Stimulated activated CD8-positive, alpha-beta memory T cell treated with anti-CD3 and anti-CD28 coated beads, Interleukin-2, amount 100 ng/mL, for 48 hours (primary cell): ENCODE measurements around the gene HLA-E.
A peak's percentile ranks its signal among the peaks of the same experiment; 100 is the strongest.
"Not testable (repeated sequence)": the region's sequence is repeated elsewhere in the genome, so short reads cannot be mapped to it uniquely, and the experiment has no call there.

ENCODE experiments used
- DNase-seq, 2 donors: peaks; one replicate each; pipeline ENCODE4 v3.0.0-alpha.2; 2020; ENCODE audit warnings: low read depth in 2 of 2

The HLA-E gene

DNA sequence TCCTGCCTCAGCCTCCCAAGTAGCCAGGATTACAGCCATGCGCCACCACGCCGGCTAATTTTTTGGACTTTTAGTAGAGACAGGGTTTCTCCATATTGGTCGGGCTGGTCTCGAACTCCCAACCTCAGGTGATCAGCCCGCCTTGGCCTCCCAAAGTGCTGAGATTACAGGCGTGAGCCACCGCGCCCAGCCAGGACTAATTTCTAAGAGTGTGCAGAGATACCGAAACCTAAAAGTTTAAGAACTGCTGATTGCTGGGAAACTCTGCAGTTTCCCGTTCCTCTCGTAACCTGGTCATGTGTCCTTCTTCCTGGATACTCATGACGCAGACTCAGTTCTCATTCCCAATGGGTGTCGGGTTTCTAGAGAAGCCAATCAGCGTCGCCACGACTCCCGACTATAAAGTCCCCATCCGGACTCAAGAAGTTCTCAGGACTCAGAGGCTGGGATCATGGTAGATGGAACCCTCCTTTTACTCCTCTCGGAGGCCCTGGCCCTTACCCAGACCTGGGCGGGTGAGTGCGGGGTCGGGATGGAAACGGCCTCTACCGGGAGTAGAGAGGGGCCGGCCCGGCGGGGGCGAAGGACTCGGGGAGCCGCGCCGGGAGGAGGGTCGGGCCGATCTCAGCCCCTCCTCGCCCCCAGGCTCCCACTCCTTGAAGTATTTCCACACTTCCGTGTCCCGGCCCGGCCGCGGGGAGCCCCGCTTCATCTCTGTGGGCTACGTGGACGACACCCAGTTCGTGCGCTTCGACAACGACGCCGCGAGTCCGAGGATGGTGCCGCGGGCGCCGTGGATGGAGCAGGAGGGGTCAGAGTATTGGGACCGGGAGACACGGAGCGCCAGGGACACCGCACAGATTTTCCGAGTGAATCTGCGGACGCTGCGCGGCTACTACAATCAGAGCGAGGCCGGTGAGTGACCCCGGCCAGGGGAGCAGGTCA is at the start of gene HLA-E:
TSS of gene HLA-E (plus strand) at position 429 of the 945 bp plus-strand sequence. CDS start at position 452, 23 bp downstream.
- peak; percentile 62 to 74 for DNase-seq

DNA sequence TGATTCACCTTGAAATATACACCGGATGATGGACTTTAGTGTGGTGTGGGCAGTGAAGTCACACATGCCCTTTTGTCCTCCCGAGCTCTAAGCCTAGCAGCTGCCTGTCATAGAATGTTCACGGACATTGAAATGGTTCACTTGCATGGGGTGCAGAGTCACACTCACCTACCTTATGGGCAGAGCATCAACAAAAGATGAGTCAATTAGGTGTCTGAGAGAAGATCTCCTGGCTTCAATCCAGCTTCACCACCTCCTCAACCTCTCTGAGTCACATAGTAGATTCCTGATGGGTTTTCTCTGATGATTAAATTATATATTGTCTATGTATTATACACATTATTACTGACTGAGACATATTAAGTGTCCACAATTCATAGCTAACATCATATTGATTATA is 48.1 kb upstream of the HLA-E start:
- DNase-seq: no peak

DNA sequence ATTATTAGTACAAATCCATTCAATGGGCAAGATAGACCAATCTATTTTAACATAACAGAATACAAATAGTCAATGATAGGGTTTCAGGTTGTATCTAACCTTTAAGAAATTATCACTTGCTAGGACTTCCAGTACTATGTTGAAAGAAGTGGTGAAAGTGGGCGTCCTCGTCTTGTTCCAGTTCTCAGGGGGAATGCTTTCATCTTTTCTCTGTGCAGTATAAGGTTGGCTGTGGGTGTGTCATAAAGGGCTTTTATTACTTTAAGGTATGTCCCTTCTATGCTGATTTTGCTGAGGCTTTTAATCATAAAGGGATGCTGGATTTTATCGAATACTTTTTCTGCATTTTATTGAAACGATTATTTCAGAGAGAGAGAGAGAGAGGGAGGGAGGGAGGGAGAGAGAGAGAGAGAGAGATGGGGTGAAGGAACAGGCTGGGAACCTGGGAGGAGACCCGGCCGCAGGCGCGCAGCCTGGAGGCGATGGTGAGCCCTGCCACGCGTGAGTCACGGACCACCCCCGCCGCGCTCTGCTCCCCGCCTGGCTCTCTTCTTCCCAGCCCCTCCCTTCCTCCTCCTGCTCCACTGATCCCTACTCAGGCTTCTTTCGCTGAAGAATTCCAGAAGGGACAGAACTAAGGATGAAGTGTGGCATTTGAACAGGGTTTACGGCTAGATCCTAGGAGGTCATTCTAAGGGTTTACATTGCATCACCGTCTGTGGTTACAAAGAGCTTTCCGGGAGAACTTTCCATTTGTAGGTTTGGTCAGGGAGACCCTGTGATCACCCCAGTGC is 45.5 kb upstream of the HLA-E start:
- no peak for DNase-seq

DNA sequence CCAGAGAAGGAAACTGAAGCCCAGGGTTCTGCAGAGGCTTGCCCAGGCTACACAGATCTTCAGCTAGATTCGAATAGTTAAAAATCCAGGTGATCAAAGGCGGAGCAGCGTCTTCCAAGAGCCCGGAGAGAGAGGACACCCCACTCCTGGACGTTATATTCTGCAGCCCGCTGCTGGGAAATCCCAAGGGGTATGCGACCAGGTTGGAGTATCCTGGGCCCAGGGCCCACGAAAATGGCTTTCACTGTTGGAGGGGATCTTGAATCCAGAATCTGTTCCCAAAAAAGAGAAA is 44.9 kb upstream of the HLA-E start:
- DNase-seq: no peak

DNA sequence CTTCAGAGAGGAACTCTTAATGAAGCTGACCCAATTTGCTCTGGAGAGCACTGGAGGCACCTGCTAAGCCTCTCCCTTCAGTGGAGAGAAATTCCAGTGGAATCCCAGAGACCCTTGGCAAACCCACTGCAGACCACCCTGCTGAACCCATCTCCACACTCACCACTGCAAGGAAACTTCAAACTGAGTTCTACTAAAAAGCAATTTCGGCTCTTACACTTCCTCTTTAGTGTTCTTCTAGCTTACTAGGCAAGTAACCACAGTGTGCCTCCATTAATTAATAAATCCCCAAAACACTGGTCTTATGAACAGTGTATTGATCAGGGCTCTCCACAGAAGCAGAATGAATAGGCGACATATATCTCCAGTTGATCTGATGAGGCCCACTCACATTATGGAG is 43.0 kb upstream of the HLA-E start:
- no peak for DNase-seq

DNA sequence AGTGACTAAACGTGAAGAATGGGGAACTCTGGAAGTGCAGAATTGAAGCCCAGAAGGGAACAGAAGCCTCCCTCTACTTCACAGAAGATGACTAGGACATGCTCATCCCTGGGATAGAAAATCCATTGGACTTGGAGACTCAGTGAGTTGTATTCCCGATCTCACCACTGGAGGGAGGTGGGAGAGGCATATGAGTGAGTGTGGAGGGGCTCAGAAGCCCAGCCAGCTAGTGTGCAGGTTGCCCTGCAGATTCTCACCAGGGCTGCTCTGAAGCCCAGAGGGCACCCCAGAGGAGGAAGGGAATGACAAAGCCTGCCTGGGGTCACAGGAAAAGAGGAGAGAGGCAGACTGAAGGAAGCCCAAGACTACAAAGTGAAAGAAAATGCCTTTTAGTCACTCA is 42.1 kb upstream of the HLA-E start:
- no peak for DNase-seq

DNA sequence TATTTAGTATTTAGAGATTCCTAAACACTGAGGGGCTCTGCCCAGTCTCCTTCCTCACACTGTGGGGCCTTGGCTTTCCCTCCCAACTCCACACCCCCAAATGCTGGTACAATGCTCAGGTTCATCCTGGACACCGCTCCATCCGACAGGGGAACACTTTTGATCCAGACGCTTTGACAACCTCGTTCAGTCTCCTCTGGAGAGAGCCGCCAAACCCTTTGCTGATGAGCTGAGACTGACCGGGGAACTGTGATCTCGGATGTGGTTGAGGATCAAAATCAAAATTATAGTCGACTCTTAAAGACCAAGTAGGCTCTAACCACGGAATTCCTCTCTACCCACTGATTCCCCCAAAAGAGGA is 38.8 kb upstream of the HLA-E start:
- no peak for DNase-seq

DNA sequence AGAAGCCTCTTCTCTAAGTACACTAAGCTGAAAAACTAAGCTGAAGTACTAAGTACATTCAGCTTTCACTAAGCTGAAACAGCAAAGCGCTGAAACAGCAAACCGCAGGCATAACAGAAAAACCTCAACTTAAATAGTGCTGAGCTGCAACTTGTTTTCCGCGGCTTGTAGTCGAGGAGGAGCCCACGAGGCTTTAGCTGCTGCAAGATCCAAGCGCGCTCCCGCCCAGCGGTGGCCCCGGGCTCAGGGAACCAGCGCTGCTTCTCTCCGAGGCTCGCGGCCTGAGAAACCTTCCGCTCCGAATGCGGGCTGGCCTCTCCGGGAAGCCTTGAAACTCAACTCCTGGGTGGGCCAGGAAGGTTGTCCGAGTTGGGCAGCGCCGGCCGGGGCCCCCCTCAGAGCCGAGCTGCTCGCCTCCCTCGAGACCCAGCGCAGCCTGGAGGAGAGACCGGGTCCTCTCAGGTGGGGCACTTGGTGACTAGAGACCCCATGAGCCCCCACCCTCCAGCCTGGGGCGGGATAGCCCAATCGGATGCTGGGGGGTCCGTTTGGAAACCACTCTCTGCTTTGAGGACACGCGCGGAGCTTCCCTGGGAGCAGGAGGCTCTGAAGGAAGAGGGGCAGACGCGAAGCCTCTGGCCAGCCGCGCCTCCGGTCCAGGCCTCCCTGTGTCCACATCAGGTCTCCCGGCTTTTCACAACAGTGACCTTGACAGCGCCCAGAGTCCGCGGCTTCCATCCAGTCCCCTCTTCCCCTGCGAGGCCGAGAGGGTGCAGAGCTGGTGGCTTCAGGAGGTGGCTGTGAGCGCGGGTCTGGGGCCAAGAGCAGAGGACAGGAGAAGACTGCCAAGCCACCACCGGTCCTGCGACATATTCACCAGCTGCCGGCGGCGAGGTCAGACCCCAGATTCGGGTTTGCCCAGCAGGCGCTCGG is 38.1 kb upstream of the HLA-E start:
- DNase-seq: peak; percentile 22 to 24

DNA sequence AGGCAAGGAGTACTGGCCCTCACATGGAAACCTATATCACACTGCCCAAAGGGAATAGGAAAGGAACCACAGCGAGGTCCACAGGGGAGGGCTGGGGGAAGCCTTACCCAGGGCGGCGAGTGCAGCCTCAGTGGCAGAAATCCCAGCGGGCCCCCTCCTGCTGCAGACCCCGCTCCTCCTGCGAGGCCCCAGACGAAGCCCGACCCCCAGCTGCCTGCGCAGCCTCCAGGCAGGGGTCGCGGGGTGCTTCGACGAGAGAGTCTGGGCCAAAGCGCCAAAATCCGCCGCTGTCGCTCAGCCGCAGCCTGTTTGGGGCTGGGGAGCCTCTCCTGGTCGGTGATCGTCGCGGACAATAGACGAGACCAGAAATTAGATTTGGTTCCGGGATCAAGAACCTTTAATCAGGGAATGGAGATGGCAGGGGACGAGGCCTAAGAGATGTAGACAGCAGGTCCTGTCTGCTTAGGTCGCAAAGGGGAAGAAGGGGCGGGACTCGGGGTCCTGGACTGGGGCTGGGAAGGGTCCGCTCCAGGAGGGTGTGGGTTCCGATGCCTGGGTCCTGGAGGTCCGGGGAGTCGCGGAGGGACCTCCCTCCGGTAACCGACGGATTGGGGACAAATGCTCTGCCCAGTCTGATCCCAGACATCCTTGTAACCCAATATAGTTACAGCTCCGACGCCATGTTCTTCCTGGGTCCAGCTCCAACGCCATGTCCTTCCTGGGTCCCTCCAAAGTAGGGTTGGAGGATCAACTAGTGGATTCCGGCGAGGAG is 36.4 kb upstream of the HLA-E start:
- no peak for DNase-seq

DNA sequence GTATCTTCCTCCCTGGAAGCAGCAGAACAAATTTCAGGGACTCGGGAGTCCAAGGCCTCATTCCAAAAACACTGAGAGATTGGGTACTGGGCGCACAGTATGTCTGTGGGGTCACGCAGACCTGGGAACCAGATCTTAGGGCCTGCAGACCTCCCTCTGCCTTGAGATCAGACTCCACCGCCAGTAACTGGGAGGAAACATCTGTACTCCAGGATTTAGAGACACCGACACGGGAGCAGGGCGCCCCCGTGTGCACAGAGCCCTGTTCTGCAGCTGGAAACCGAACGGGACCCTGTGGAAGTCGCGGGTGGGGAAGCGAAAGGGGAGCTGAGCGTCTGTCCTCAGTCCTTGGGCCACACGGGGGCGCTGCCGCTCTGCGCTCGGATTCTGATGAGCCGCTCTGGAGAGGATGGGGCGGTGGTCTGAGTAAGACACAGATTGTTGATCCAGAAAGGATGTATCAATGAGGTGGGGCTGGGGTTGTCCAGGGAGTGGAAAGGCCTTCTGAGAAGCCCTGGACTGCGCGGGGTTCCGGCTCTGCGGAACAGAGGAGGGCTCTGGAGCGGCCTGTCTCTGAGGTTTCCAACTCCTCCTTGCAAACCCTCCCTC is 35.7 kb upstream of the HLA-E start:
- DNase-seq: peak; percentile 80 to 84

DNA sequence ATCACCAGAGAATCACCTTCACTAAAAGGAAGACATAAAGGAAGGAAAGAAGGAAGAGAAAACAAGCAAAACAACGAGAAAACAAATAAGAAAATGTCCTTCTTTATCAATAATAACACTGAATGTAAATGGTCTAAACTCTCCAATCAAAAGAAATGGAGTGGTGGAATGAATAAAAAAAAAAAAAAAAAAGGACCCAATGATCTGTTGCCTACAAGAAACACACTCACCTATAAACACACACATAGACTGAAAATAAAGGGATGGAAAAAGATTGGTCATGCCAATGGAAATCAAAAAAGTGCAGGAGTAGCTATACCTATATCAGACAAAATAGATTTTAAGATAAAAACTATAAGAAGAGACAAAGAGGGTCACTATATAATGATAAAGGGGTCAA is 30.2 kb upstream of the HLA-E start:
- DNase-seq: no peak

DNA sequence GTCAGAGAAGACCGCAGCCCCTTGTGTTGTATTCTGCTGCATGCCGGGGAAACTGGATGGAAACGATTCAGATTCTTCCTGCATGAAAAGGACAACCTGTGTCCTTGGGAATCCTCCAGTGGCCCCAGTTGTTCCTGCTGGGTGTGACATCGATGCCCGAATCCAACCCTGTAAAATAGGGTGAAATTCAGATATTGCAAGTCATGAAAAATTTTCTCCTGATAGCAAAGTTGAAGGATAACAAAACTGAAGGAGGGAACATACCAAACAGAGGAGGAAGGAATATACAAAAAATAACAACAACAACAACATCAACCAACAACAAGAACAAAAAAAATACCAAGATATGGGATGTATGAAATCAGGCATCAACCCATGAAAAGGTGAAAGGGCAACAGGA is 28.3 kb upstream of the HLA-E start:
- no peak for DNase-seq

DNA sequence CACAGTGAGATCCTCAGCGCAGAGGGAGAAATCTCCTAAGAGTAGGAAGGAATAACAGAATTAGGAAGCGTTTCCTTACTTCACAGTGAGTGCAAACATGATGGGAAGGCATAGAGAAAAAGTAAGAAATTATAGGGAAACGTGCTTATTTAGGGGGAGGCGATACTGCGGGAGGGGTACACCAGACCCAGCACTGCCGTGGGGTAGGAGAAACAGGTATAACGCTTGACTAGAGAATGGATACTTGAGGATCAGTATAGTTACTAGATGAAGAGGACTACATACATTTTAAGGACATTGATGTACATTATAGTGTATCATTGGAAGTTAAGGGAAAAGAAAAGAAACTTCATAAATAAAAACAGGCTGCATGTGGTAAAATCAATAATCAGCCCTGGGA is 26.8 kb upstream of the HLA-E start:
- DNase-seq: no peak

DNA sequence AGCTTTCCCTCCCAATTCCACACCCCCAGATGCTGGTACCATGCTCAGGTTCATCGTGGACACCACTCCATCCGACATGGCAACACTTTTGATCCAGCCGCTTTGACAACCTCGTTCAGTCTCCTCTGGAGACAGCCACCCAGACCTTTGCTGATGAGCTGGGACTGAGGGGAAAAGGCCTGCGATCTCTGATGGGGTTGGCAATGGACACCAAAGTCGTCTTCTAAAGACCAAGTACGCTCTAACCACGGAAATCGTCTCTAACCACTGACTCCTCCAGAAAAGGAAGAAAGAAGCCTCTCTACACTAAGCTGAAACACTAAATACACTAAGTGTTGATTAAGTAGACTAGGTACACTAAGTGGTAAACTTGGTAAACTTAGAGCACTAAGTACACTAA is 26.1 kb upstream of the HLA-E start:
- no peak for DNase-seq

DNA sequence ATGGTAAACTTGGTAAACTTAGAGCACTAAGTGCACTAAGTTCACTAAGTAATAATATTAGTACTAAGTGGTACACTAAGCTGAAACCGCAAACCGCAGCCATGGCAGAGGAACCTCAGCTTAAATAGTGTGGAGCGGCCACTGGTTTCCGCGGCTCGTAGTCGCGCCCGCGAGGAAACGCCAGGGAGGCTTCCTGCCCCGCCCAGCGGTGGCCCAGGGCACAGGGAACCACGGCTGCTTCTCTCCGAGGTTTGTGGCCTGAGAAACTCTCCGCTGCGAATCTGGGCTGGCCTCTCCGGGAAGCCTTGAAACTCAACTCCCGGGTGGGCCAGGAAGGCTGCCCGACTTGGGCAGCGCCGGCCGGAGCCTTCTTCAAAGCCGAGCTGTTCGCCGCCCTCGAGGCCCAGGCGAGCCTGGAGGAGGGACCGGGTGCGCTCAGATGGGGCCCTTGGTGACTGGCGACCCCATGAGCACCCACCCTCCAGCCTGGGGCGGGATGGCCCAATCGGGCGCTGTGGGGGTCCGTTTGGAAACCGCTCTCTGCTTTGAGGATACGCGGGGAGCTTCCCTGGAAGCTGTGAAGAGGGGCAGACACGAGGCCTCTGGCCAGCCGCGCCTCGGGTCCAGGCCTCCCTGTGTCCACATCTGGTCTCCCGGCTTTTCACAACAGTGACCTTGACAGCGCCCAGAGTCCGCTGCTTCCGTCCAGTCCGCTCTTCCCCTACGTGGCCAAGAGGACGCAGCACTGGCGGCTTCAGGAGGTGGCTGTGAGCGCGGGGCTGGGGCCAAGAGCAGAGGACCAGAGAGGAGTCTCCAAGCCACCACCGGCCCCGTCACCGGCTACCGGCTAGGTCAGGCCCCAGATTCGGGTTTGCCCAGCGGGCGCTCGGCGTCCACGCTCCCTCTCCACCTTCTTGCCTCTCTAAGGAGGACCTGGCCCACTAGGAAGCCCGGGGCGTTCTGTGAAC is 25.4 kb upstream of the HLA-E start:
- peak; percentile 58 to 62 for DNase-seq

DNA sequence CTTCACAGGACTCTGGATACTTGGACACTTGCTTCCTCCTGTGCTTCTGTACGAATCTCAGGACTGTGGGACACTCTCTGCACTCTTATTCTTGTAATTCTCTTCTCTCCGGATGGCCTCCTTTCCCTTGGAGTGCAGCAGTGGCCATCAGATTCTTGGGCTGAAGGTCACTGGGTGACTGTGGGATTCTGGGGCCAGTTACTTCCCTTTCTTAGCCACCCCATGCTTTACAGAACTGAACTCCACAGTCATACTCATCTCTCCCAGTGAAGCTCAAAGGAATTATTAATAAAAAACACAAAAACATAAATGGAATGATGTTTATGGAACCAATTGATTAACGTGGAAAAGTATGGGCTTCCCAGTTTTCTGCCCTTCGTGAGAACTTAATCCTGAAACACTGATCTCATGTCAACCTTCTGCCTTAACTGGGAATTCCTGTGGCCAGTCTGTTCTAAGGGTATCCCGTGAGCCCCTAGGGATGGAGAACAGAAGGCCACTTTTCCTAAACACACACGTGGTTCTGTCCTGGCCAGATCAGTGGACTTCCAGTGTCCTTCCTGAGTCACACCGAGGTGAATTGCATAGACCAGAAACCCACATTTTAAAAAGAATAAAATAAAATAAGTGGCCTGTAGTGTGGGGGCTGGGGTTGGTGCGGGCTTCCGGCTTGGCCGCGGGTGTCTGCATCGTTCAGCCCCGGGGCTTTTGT is 23.6 kb upstream of the HLA-E start:
- no peak for DNase-seq

DNA sequence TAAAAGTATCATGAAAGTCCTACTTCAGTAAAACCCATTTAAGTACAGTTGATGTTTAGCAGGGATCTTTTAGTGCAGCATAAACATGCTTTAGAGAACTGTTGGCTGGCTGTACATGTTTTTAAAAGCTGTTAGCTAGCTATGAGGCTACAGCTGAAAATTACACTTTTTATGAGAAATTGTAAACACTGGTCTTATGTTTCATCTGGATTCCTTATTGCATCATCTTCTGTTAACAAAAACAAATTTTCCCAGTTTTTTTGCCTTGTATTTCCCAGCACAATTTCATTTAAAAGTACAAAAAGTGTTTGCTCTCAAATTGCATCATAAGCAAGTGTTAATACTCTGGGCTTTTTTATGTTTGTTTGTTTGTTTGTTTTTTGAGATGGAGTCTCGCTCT is 18.3 kb upstream of the HLA-E start:
- no peak for DNase-seq

DNA sequence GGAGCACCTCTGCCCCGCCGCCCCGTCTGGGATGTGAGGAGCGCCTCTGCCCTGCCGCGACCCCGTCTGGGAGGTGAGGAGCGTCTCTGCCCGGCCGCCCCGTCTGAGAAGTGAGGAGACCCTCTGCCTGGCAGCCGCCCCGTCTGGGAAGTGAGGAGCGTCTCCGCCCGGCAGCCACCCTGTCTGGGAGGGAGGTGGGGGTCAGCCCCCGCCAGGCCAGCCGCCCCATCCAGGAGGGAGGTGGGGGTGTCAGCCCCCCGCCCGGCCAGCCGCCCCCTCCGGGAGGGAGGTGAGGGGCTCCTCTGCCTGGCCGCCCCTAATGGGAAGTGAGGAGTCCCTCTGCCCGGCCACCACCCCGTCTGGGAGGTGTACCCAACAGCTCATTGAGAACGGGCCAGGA is 14.2 kb upstream of the HLA-E start:
- DNase-seq: not testable (repeated sequence)

DNA sequence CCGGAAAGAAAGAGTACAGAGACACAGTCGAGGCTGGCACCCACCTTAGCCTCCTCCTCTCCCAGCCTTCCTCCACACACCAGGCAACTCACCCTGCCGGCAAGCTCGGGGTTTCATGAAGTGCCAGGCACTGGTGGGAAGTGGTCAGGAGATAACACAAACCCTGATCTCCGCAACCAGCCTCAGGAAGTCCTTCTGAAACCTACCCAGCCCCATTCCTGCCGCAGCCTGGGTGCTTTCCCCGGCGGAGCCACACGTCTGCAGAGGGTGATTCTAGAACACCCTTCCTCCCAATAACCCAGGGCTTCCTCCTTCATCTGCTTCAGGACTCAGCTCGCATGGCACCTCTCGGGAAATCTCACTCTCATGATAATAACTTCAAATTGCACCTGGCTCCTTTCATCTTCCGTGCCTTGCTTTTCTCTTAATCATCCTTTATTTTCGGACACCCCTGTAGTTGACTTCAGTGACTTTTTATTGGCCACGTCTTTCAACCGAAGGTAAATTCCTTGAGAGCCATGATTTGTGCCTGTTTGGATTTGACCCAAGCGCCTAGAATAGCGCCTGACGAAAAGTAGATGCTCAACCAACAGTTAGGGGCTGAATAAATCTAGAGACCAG is 8.7 kb upstream of the HLA-E start:
- DNase-seq: no peak
